Mesothelial cell of epicardium (in vitro differentiated cells): ENCODE data around the gene SCUBE1. TPM values are rescaled to one million over a fixed set of nuclear protein-coding genes. Genes with fewer than 3 reads are reported as not detected.

Source experiments
- DNase-seq, 2 experiments: peaks; one replicate each; pipeline ENCODE4 v3.0.0; 2021; ENCODE audit warnings: low spot score in 2 of 2; ENCODE audit not compliant: unreplicated experiment in 2 of 2
- H3K27ac Mint-ChIP-seq: 2 replicates; pipeline ENCODE4 v1.8.0; 2021; ENCODE audit warnings: mixed read lengths
- H3K27me3 Mint-ChIP-seq: 2 replicates; pipeline ENCODE4 v1.8.0; 2021; ENCODE audit warnings: low read depth, mixed read lengths
- H3K36me3 Mint-ChIP-seq: 2 replicates; pipeline ENCODE4 v1.8.0; 2021; ENCODE audit warnings: mixed read lengths
- H3K4me1 Mint-ChIP-seq: 2 replicates; pipeline ENCODE4 v1.8.0; 2021; ENCODE audit warnings: mixed read lengths
- H3K4me3 Mint-ChIP-seq: 2 replicates; pipeline ENCODE4 v1.8.0; 2021; ENCODE audit warnings: mild to moderate bottlenecking, moderate library complexity, mixed read lengths
- H3K9me3 Mint-ChIP-seq: 2 replicates; pipeline ENCODE4 v1.8.0; 2021; ENCODE audit warnings: mixed read lengths
- CTCF ChIP-seq: fragments of 200-600 bp; sonication (generic); IDR thresholded peaks from one replicate; pipeline ENCODE4 v1.5.0; 2021; ENCODE audit warnings: antibody characterized with exemption; ENCODE audit not compliant: unreplicated experiment
- total RNA-seq: library from RNA; stranded (reverse); gene quantifications from 3 replicates; pipeline ENCODE4 v1.2.1, GENCODE V29; 2021

SCUBE1 gene
- total RNA-seq, 1 donor from 2014 or later, result 19.3 TPM

- Mint-ChIP-seq H3K27ac (no peak overlapping the region), H3K4me1 (peaks cover 4% of the 10 kb centered on the region), H3K4me3 (no peak overlapping the region), H3K36me3 (peaks cover 27% of the 10 kb centered on the region), H3K9me3 (no peaks in the 10 kb centered on the region), H3K27me3 (no peaks in the 10 kb centered on the region)
- TF ChIP-seq CTCF, result no peak
- no peak for DNase-seq
Measured at GRCh38 chr22:43179911-43180195, 163.3 kb downstream of the SCUBE1 start.

DNA sequence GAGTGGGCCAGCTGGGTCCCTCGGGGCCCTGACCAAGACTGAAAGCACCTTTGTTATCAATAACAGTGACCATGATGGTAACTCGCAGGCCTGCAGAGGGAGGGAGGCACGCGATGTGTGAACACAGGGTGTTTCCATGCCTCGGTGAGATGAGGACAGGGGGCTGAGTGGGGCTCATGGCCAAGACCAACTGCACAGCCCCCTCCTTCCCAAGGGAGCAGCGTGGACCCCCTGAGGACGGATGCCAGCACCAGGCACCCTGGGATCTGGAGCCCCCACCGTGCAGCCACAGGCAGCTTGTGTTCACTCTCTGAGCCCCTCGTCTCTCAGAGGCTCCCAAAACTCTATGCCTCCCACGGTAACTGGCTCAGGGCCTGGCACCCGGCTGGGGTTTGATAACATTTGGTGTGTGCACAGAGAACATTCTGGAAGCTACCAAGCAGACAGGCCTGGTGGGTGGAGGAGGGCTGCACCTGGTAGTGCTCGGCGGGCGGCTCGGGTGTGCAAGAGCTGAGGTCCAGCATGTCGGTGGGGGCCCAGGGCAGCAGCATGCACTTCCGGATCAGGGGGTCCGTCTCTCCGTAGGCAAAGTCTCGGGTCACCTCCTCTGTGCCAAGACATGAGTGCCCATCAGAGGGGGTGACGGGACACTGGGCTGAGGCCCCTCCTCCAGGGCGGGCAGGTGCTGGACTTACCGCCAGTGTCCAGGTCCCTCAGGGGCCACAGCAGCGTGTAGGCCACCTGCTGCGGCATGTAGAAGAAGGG lies 163.8 kb downstream of the SCUBE1 start:
- peaks cover 2% of the 10 kb centered on the region for H3K4me1 Mint-ChIP-seq
- TF ChIP-seq CTCF, result no peak
- H3K27me3 Mint-ChIP-seq, result no peaks in the 10 kb centered on the region
- H3K36me3 Mint-ChIP-seq, result peaks cover 27% of the 10 kb centered on the region
- H3K9me3 Mint-ChIP-seq, result no peaks in the 10 kb centered on the region
- DNase-seq, result no peak
- no peak overlapping the region for H3K27ac Mint-ChIP-seq
- H3K4me3 Mint-ChIP-seq, result no peak overlapping the region

GRCh38 chr22:43177479-43177878 lies 165.7 kb downstream of the SCUBE1 start:
- no peak for DNase-seq
- no peak overlapping the region for H3K27ac Mint-ChIP-seq
- TF ChIP-seq CTCF, result no peak
- no peaks in the 10 kb centered on the region for H3K9me3 Mint-ChIP-seq
- no peaks in the 10 kb centered on the region for H3K27me3 Mint-ChIP-seq
- H3K4me3 Mint-ChIP-seq, result no peak overlapping the region
- no peaks in the 10 kb centered on the region for H3K4me1 Mint-ChIP-seq
- H3K36me3 Mint-ChIP-seq, result peaks cover 33% of the 10 kb centered on the region

- Mint-ChIP-seq H3K27ac (no peak overlapping the region), H3K4me1 (no peaks in the 10 kb centered on the region), H3K27me3 (no peaks in the 10 kb centered on the region), H3K9me3 (no peaks in the 10 kb centered on the region), H3K4me3 (no peak overlapping the region), H3K36me3 (peaks cover 30% of the 10 kb centered on the region)
- DNase-seq, result no peak
- no peak for TF ChIP-seq CTCF
Measured at GRCh38 chr22:43176090-43176489, 167.1 kb downstream of the SCUBE1 start.

GRCh38 chr22:43174941-43175531 lies 168.1 kb downstream of the SCUBE1 start:
- H3K9me3 Mint-ChIP-seq, result no peaks in the 10 kb centered on the region
- TF ChIP-seq CTCF, result no peak
- H3K27ac Mint-ChIP-seq, result no peak overlapping the region
- H3K27me3 Mint-ChIP-seq, result no peaks in the 10 kb centered on the region
- H3K36me3 Mint-ChIP-seq, result peaks cover 30% of the 10 kb centered on the region
- H3K4me1 Mint-ChIP-seq, result no peaks in the 10 kb centered on the region
- DNase-seq, result no peak
- H3K4me3 Mint-ChIP-seq, result no peak overlapping the region
